PFSK-1 (cell line): Measurements from ENCODE around the gene SREBF1.
A peak's percentile ranks its signal among the peaks of the same experiment; 100 is the strongest.

Experiments
- FOXP2 ChIP-seq: optimal IDR thresholded peaks from 2 replicates; pipeline ENCODE3; 2011; ENCODE audit warnings: borderline replicate concordance, control low read depth, inconsistent platforms; ENCODE audit not compliant: insufficient read depth; ENCODE audit errors: extremely low read length, extremely low read depth
- POLR2AphosphoS5 ChIP-seq: IDR thresholded peaks from 2 replicates; pipeline ENCODE4 v1.6.1; 2012; ENCODE audit warnings: low read depth, mild to moderate bottlenecking, control low read depth, low read length, moderate library complexity
- SIN3A ChIP-seq: IDR thresholded peaks from 2 replicates; pipeline ENCODE4 v1.6.1; 2012; ENCODE audit warnings: mild to moderate bottlenecking, low read length, moderate library complexity, borderline replicate concordance; ENCODE audit not compliant: insufficient read depth
- TAF1 ChIP-seq: IDR thresholded peaks from 2 replicates; pipeline ENCODE4 v1.6.1; 2012; ENCODE audit warnings: low read length, control low read depth, borderline replicate concordance; ENCODE audit not compliant: insufficient read depth
- TF ChIP-seq, protein P1 (sequence below), 2 experiments: IDR thresholded peaks; 2 replicates each; pipeline versions ENCODE4 v1.6.1 to v1.8.0; 2011 to 2012; ENCODE audit warnings: low read depth in 2 of 2, low read length in 2 of 2, control low read depth in 1 of 2, inconsistent platforms in 1 of 2, mild to moderate bottlenecking in 1 of 2, moderate library complexity in 1 of 2; ENCODE audit not compliant: insufficient read depth in 1 of 2

Gene SREBF1

DNA sequence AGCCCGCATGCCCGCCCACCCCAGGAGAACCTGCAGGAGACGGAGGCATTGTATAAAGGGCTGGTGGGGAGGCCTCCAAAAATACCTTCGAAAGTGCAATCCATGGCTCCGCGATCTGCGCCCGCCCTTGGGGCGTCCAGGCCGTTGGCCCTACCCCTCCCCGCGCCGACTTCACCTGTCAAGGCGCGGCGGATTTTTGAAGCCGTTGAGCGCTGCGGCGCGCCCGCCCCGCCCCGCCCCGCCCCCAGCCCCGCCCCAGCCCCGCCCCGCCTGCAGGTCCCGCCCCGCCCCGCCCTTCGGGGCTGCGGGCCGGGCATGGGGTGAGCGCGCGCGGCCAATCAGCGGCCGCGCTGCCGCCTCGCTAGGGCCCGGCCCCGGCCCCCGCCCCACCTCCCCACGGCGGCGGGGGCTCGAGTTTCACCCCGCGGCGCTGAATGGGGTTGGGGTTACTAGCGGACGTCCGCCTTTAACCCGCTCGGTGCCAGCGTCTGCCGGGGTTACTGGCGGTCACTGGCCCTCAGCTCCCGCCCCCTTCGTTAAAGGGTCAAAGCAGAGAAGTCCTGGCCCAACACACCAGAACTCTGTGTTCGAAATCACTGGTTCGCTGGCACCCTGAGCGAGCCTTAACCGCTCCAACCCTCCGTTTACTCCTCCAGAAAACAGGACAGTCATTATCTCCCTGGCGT is 13.2 kb downstream of the SREBF1 start:
- no peak for TF ChIP-seq TAF1
- peak; percentile 60 for TF ChIP-seq FOXP2
- TF ChIP-seq, protein P1, sequence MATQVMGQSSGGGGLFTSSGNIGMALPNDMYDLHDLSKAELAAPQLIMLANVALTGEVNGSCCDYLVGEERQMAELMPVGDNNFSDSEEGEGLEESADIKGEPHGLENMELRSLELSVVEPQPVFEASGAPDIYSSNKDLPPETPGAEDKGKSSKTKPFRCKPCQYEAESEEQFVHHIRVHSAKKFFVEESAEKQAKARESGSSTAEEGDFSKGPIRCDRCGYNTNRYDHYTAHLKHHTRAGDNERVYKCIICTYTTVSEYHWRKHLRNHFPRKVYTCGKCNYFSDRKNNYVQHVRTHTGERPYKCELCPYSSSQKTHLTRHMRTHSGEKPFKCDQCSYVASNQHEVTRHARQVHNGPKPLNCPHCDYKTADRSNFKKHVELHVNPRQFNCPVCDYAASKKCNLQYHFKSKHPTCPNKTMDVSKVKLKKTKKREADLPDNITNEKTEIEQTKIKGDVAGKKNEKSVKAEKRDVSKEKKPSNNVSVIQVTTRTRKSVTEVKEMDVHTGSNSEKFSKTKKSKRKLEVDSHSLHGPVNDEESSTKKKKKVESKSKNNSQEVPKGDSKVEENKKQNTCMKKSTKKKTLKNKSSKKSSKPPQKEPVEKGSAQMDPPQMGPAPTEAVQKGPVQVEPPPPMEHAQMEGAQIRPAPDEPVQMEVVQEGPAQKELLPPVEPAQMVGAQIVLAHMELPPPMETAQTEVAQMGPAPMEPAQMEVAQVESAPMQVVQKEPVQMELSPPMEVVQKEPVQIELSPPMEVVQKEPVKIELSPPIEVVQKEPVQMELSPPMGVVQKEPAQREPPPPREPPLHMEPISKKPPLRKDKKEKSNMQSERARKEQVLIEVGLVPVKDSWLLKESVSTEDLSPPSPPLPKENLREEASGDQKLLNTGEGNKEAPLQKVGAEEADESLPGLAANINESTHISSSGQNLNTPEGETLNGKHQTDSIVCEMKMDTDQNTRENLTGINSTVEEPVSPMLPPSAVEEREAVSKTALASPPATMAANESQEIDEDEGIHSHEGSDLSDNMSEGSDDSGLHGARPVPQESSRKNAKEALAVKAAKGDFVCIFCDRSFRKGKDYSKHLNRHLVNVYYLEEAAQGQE (IDR thresholded peaks at IDR 0.05; ENCODE audit: insufficient read depth in 1 of 2, low read depth in 2 of 2, low read length in 2 of 2), result no peak
- TF ChIP-seq SIN3A, result peak; percentile 30; the same call in 1 of the 2 replicates
- peak; percentile 43 for TF ChIP-seq POLR2AphosphoS5

DNA sequence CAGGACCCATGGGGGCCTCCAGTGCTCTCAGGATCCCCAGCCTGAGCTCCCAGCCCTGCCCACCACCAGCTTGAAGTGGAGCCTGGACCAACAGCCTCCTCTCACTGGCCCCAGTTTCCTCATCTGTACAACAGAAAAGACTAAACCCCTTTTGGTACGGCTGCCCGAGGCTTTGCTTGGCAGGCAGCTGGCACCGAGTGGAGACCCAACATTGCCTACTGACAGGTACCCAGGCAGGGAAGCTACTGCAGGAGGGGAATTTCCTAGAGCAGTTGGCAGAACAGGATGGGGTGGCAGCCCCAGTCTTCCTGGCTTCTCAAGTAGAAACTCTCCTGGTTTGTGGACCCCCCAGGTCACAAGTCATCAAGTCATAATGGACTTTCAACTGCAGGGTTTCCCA is 14.2 kb downstream of the SREBF1 start:
- TF ChIP-seq FOXP2 (no peak), SIN3A (no peak), TAF1 (no peak), POLR2AphosphoS5 (no peak)
- TF ChIP-seq, protein P1 (IDR thresholded peaks at IDR 0.05; ENCODE audit: insufficient read depth in 1 of 2, low read depth in 2 of 2, low read length in 2 of 2), result no peak

DNA sequence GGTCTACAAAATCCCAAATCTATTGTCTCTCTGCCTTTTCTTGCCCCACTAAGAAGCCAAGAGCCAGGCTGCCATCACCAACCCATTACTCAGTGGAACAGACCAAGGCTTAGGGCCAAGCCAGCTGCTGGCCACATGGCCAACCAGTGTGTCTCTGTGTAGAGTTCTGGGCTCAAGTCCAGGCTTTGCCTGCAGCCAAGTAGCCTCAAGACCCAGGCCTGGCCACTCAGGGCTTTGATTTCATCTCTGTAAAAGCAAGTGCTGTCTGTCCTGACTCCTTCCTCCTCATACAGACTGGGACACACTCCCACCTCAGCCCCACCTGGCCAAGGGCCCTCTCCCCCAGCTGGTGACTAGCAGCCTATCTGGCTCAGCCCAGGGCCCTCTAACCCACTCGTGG is 14.6 kb downstream of the SREBF1 start:
- no peak for TF ChIP-seq TAF1
- TF ChIP-seq, protein P1 (IDR thresholded peaks at IDR 0.05; ENCODE audit: insufficient read depth in 1 of 2, low read depth in 2 of 2, low read length in 2 of 2), result peak in 1 of 2 experiments; percentile 51; a peak in 1 of 4 replicates
- TF ChIP-seq POLR2AphosphoS5, result no peak; the same call in 1 of the 2 replicates
- 0 out of 2 replicates have a peak, but pooled peaks have one; percentile 68 for TF ChIP-seq SIN3A
- no peak for TF ChIP-seq FOXP2

DNA sequence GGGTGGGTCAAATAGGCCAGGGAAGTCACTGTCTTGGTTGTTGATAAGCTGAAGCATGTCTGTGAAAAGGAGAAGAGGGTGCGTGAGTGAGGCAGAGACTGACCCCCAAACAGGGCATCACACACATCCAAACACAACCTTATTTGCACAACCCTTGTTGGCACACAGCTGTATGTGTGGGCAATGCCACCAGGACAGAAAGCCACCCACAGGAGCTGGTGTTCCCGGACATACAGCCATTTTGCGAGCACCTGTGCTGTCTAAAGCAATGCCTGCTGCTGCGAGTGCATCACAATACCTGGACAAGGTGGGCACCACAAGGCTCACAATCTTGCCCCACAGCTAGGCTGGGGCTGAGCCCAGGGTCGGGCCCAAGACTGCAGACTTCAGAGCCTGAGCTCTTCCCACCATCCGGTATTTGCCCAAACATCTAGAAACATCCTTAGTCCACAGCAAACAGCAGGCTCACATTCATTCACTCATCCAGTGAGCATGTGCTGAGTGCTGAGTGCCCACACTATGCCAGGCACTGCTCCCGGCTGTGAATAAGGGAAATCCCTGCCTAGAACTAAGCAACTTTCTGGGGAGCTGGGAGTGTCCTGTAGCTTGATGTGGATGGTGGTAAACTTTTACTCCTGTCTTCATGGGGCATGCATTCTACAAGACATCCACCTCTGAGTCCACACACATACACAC is 16.2 kb downstream of the SREBF1 start:
- TF ChIP-seq POLR2AphosphoS5, result no peak; the same call in 1 of the 2 replicates
- no peak for TF ChIP-seq TAF1
- TF ChIP-seq, protein P1 (IDR thresholded peaks at IDR 0.05; ENCODE audit: insufficient read depth in 1 of 2, low read depth in 2 of 2, low read length in 2 of 2), result no peak
- no peak for TF ChIP-seq FOXP2
- no peak for TF ChIP-seq SIN3A

DNA sequence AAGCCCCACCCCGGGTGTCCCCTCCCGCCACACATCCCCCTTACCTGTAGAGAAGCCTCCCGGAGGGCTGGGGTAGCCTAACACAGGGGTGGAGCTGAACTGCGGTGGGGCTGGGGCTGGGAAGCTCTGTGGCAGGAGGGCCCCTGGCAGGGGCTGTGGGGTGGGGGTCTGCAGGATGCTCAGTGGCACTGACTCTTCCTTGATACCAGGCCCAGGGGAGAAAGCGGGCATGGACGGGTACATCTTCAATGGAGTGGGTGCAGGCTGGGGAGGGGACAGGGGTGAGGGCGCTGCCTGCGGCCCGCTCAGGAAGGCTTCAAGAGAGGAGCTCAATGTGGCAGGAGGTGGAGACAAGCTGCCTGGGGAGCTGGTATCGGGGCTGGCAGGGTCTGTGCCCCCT is 16.7 kb downstream of the SREBF1 start:
- TF ChIP-seq FOXP2, result no peak
- TF ChIP-seq, protein P1 (IDR thresholded peaks at IDR 0.05; ENCODE audit: insufficient read depth in 1 of 2, low read depth in 2 of 2, low read length in 2 of 2), result no peak
